SU-DHL-6 (cell line): ENCODE data around the gene CFAP45.

Experiments used
- H2AFZ ChIP-seq: fragments of 200-600 bp; sonication (generic); 2 replicates; pipeline ENCODE4 v1.6.1; 2014; ENCODE audit warnings: low read depth, mild to moderate bottlenecking, moderate library complexity, mixed read lengths, antibody characterized with exemption, low read length; ENCODE audit not compliant: severe bottlenecking
- H3F3A ChIP-seq: fragments of 200-600 bp; shearing (Covaris generic); 2 replicates; pipeline ENCODE4 v1.6.0; 2016; ENCODE audit warnings: antibody characterized with exemption, mild to moderate bottlenecking; ENCODE audit not compliant: insufficient read depth
- H3K27ac ChIP-seq: fragments of 200-600 bp; sonication (generic); 2 replicates; pipeline ENCODE4 v1.5.1; 2016; ENCODE audit warnings: low read depth, mild to moderate bottlenecking, low read length, moderate library complexity, mixed read lengths
- H3K27me3 ChIP-seq: fragments of 200-600 bp; sonication (generic), shearing (Covaris generic); 2 replicates; pipeline ENCODE4 v1.6.0; 2014; ENCODE audit warnings: mild to moderate bottlenecking, low read length
- H3K36me3 ChIP-seq: fragments of 200-600 bp; sonication (generic); 2 replicates; pipeline ENCODE4 v1.6.1; 2014; ENCODE audit warnings: mild to moderate bottlenecking, low read length, mixed read lengths
- H3K4me2 ChIP-seq: fragments of 300-600, 200-600 bp; shearing (Covaris generic), sonication (generic); 2 replicates; pipeline ENCODE4 v1.6.0; 2014; ENCODE audit warnings: low read length, low read depth, mild to moderate bottlenecking; ENCODE audit not compliant: poor library complexity, severe bottlenecking
- H3K4me3 ChIP-seq: fragments of 200-600 bp; sonication (generic); 2 replicates; pipeline ENCODE4 v1.5.1; 2014; ENCODE audit warnings: antibody characterized with exemption, low read length, mild to moderate bottlenecking, mixed read lengths; ENCODE audit not compliant: insufficient read depth, poor library complexity, severe bottlenecking
- H3K79me2 ChIP-seq: fragments of 200-600 bp; sonication (generic); 2 replicates; pipeline ENCODE4 v1.6.1; 2014; ENCODE audit warnings: mild to moderate bottlenecking, low read length, moderate library complexity; ENCODE audit not compliant: insufficient read depth
- H3K9ac ChIP-seq: fragments of 200-600 bp; sonication (generic); 2 replicates; pipeline ENCODE4 v1.7.0; 2014; ENCODE audit warnings: mild to moderate bottlenecking, low read length
- H3K9me2 ChIP-seq: fragments of 200-600 bp; sonication (generic); replicated peaks from 2 replicates; pipeline ENCODE4 v1.6.1; 2014; ENCODE audit warnings: low read length; ENCODE audit not compliant: insufficient read depth
- H3K9me3 ChIP-seq: fragments of 200-600 bp; sonication (generic); 2 replicates; pipeline ENCODE4 v1.6.1; 2014; ENCODE audit warnings: low read length, mixed read lengths; ENCODE audit not compliant: insufficient read depth
- H4K20me1 ChIP-seq: fragments of 200-600 bp; sonication (generic); 2 replicates; pipeline ENCODE4 v1.6.1; 2014; ENCODE audit warnings: low read depth, mild to moderate bottlenecking, antibody characterized with exemption, low read length, moderate library complexity, mixed read lengths
- CTCF ChIP-seq: fragments of 200-600 bp; sonication (generic); IDR thresholded peaks from one replicate; pipeline ENCODE4 v1.5.1; 2017; ENCODE audit warnings: antibody characterized with exemption, mild to moderate bottlenecking, low read length, moderate library complexity; ENCODE audit not compliant: insufficient read depth, poor library complexity, severe bottlenecking
- EZH2phosphoT487 ChIP-seq: fragments of 200-600 bp; sonication (generic), shearing (Covaris generic); conservative IDR thresholded peaks from 2 replicates; pipeline ENCODE4 v1.6.1; 2018; ENCODE audit warnings: mild to moderate bottlenecking, antibody characterized with exemption, low read length, moderate library complexity, mixed read lengths

Gene CFAP45

GRCh38 chr1:159923203-159924024, 23.4 kb upstream of the CFAP45 start:
- peak overlapping the region; percentile 87 for H3K27ac ChIP-seq
- H3K9ac ChIP-seq, result peak overlapping the region; percentile 85
- H3K4me3 ChIP-seq, result peak overlapping the region; percentile 84
- H3K36me3 ChIP-seq, result 0 out of 2 replicates have a peak, but pooled peaks cover 6% of the 10 kb centered on the region
- H3K27me3 ChIP-seq, result no peaks in the 10 kb centered on the region
- peaks cover 17% of the 10 kb centered on the region for H3F3A ChIP-seq
- H3K79me2 ChIP-seq, result peaks cover 52% of the 10 kb centered on the region
- H3K9me3 ChIP-seq, result no peaks in the 10 kb centered on the region
- H2AFZ ChIP-seq, result no peak overlapping the region
- peaks cover 4% of the 10 kb centered on the region; the same call in 1 of the 2 replicates for H4K20me1 ChIP-seq
- TF ChIP-seq EZH2phosphoT487 (no peak), CTCF (no peak)
- no peaks in the 10 kb centered on the region for H3K9me2 ChIP-seq
- peak overlapping the region; percentile 61 for H3K4me2 ChIP-seq

- Histone ChIP-seq H3K36me3 (0 out of 2 replicates have a peak, but pooled peaks cover 6% of the 10 kb centered on the region), H3K9ac (peak overlapping the region; percentile 85), H4K20me1 (peaks cover 4% of the 10 kb centered on the region; the same call in 1 of the 2 replicates), H2AFZ (no peak overlapping the region), H3K4me2 (peak overlapping the region; percentile 61), H3K9me3 (no peaks in the 10 kb centered on the region), H3K27ac (peak overlapping the region; percentile 87), H3K4me3 (peak overlapping the region; percentile 84), H3K79me2 (peaks cover 52% of the 10 kb centered on the region), H3F3A (peaks cover 17% of the 10 kb centered on the region), H3K27me3 (no peaks in the 10 kb centered on the region), H3K9me2 (no peaks in the 10 kb centered on the region)
- TF ChIP-seq CTCF (no peak), EZH2phosphoT487 (no peak)
Measured at GRCh38 chr1:159922511-159923202, 22.7 kb upstream of the CFAP45 start.

GRCh38 chr1:159921700-159922504, 21.9 kb upstream of the CFAP45 start:
- no peaks in the 10 kb centered on the region for H3K9me2 ChIP-seq
- H3K9me3 ChIP-seq, result no peaks in the 10 kb centered on the region
- no peak overlapping the region for H2AFZ ChIP-seq
- TF ChIP-seq CTCF, result no peak
- TF ChIP-seq EZH2phosphoT487, result no peak
- H3K4me3 ChIP-seq, result peak overlapping the region; percentile 84
- peaks cover 4% of the 10 kb centered on the region; the same call in 1 of the 2 replicates for H4K20me1 ChIP-seq
- H3K27ac ChIP-seq, result peak overlapping the region; percentile 87
- H3K9ac ChIP-seq, result peak overlapping the region; percentile 85
- peaks cover 52% of the 10 kb centered on the region for H3K79me2 ChIP-seq
- H3F3A ChIP-seq, result peaks cover 17% of the 10 kb centered on the region
- H3K4me2 ChIP-seq, result peak overlapping the region; percentile 61
- no peaks in the 10 kb centered on the region for H3K27me3 ChIP-seq
- 0 out of 2 replicates have a peak, but pooled peaks cover 6% of the 10 kb centered on the region for H3K36me3 ChIP-seq
